NCI-H1436 (cell line): ENCODE measurements around the gene NOP9.
A peak's percentile ranks its signal among the peaks of the same experiment; 100 is the strongest.

Source experiments
- DNase-seq: peaks from one replicate; lab custom pipeline; 2025; lab: John Stamatoyannopoulos, UW

Gene NOP9

GRCh38 chr14:24262821-24263733 is 36.6 kb upstream of the NOP9 start, which contains the start of gene TGM1:
TGM1 (minus strand) TSS chr14:24263177; CDS start chr14:24262352, 825 bp downstream.
- no peak for DNase-seq

DNA sequence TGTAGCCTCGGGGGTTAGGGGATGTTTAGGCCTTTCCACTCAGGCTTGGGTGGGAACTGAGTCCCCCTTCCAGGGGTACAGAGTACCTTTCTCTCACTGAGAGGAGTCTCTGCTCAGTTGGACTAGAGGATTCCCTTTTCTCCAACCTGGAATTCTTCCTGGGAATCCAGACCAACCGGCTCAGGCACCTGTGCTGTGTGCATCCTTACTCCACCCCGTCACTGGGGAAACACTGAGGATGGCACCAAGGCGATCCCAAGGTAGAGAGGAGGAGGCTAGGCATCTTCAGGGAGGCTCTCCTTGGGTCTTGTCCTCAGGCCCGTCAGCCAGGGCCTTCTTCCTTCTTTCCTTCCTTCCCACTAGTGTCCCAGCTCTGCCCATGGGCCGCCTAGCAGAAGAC is 35.8 kb upstream of the NOP9 start:
- no peak for DNase-seq

- DNase-seq, result no peak
These were observed 35.4 kb upstream of the NOP9 start for GRCh38 chr14:24264298-24264697.

GRCh38 chr14:24266344-24267244 is 33.1 kb upstream of the NOP9 start:
- no peak for DNase-seq

DNA sequence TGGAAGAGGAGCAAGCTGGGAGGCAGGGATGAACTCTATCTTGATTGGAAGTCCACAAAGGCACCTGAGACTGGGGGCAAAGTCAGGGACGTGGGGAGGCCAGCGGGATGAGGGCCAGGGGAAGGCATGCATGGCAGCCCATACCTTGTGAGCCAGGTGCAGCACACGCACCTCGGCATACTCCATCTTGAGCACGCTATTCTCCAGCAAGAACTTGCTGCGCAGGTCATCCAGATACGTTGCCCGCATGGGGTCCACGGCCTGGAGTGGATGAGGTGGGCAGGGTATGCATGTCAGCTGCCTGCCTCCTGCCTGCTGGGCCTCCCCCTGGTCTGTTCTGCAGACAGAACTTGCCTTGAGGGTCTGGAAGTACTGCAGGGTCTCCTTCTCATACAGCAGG is 32.1 kb upstream of the NOP9 start:
- no peak for DNase-seq

GRCh38 chr14:24268225-24268624 is 31.4 kb upstream of the NOP9 start:
- DNase-seq, result no peak

DNA sequence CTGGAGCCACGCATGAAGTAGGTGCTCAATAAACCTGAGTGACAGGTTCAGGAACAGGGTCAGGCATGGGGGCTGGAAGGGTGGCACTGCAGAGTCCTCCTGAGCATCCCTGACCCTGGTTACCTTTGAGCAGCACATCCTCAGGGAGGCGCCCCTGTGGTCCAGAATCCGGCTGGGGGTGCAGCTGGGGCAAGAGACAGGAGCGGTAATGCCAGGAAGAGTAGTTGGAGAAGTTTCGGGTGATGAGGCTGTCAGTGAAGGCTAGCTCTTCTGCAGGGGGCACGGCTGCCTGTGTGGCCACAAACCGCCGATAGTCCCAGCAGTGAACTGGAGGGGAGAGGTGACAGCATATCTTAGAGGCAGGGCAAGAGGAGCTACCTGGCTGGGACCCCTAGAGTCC is 30.3 kb upstream of the NOP9 start:
- DNase-seq, result no peak

DNA sequence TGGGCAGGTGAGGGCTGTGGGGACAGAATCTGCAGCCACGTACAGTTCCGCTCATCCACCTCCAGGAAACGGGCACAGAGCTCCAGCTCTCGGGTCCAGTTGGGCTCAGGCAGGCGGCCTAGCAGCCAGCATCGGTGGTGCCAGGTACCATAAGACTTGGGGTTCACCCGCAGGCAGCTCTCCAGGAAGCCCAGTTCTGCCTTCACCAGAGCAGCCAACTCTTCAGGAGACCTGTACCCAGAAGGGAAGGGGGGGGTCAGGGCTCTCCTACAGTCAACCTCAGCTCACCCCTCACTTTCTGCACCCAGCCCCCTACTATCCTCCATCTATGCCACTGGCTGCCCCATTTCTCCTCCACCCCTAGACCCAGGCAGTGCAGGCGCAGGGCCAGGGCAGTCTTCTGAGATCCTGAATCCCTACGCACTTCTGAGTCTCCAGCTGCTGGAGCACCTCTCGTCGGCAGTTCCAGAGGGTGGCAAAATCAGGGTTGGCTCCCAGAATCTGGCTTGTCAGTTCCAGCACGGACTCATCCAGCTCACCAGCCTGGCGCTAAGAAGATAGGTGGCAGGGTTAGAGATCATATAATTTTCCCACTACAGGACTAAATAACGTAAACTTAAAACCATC is 29.6 kb upstream of the NOP9 start:
- no peak for DNase-seq

DNA sequence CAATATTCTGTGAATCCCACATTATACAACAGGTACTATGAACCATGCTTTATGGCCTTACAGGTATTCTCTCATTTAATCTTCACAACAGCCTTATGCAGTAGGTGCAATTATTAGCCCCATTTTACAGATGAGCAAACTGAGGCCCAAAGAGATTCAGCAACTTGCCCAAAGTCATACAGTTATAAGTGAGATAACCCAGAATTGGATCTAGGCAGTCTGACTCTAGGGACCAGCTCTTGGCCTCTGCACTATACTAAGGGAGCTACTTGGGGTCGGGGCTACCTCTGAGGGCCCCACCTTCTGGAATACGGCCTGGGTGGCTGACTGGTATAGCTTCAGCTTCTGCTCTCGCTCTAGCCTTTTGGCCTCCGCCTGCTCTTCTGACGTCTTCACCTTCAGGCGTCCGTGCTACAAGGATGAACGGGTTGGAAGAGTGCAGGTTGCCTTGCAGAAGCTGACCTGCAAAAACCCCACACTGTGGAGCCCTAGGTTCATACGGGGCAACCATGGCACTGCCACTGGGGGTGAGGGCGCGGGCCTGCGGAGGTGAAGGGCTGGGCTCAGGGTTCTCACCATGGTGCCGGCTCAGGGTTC is 29.0 kb upstream of the NOP9 start:
- DNase-seq, result no peak

DNA sequence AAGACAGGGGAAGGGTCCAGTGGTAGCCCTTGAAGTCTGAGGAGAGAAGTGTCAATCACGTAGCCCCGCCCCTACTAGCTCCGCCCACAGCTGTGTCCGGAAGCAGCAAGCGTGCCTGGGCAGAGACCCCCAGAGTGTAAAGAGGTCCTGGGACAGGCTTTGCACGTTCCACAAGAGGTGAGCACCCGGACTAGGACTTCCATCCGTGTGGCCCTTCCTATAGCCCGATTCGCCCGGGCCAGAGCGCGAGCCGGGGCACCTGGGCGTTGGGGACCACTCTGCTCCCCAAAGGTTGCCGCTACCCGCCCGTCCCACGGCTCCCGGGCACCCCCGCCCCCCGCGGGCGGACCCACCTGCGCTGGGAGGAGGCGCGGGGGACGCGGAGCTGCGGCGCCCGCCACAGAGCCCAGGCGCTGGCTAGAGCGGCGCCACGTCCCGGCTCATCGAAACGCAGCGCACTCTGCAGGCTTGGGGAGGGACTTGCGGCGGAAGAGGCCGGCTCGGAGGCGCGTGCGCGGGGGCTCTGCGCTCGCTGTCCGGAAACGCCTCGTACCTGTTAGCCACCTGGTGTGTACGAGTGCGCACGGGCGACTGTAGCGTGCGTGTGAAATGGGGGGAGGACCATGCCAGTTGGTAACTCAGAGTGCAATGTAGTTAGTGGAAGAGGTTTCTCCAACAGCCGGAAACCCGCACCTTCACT is 28.4 kb upstream of the NOP9 start, which contains the start of gene RABGGTA:
Gene RABGGTA (minus strand): TSS at position 464 of the 700 bp plus-strand sequence. CDS start 482 bp downstream, outside the sequence.
- peak; percentile 90 for DNase-seq

- DNase-seq, result no peak
These were observed 27.8 kb upstream of the NOP9 start for GRCh38 chr14:24271834-24272263.

DNA sequence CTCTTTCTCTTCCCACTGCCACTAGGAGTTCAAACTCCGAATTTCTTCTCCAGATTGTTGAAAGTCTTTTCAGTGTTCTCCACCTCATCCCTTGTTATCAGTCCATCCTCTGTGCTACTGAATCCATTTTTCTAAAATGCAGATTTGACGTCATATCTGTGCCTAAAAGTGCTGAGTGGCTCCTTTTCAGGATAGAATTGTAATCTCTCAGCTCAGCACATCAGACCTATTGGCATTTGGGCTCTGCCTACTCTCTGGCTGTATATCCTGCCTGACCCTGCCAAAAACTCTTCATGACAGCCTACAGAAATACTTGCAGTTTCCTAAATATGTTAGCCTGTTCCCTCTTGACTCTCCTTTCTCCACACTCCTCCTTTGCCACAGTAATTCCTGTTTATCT is 27.2 kb upstream of the NOP9 start:
- DNase-seq, result no peak

GRCh38 chr14:24273422-24273998 is 26.1 kb upstream of the NOP9 start:
- no peak for DNase-seq

- no peak for DNase-seq
These were observed 25.5 kb upstream of the NOP9 start for GRCh38 chr14:24274101-24274543.

DNA sequence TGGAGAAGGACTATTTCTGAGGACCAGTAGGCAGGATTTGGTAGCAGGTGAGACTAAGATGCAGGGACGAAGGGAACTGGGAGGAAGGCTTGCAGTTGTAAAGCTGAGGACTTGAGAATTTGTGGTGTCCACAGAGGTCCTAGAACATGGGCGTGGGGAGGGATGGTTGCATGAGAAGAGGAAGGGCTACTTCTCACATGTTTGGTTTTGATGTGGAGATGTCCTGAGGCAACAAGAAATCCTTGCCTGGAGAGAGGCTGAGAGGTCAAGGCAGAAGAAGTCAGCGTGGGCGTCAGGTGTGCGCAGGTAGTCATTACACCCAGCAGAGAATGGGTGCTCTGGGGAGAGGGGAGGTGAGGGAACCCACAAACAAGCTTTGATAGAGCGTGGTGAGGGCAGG is 22.6 kb upstream of the NOP9 start:
- DNase-seq, result no peak

GRCh38 chr14:24277606-24278321 is 21.9 kb upstream of the NOP9 start:
- DNase-seq, result no peak

GRCh38 chr14:24278424-24278823 is 21.2 kb upstream of the NOP9 start:
- DNase-seq, result no peak

DNA sequence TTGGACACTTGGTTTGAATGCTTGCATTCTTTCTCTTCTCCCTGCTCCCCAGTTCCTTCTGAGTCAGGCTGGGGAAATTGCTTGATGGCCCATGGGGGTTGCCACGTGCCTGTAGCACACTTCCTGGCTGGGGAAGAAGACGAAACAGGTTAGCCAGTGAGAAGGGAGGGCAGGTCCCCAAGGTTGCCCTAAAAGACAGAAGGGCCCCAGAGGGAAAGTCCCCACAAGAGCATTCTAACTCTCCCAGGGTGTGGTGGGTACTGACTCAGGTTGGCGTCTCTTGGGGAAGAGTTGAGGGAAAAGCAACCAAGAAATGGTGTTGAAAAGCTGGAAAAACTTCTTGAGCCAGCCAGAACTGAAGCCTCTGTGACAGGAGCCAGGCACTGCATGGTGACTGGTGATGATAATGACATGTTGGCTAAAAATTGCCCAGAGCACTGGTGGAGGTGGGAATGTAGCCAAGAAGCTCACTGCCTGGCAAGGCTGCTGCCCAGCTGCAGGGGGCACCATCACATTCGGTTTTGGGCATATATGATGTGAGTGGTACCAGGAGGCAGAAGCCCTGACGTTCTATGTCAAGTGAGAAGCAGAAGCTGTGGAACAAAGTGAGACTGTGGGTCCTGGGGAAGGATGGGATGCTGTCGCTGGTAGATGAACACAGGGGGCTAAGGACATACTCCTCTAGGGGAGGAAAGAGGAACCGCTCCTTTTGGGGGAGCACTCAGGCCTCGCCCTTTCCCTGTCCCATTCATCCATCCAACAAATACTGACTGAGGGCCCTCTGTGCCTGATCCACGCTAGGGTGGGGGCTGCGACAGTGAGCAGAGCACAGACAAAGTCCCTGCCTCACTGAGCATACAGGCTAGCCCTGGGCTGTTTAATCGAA is 20.1 kb upstream of the NOP9 start:
- peak; percentile 4 for DNase-seq
